HG02938 (cell line): ENCODE data around the gene CACNA1I.
"Not testable (repeated sequence)": the region's sequence is repeated elsewhere in the genome, so short reads cannot be mapped to it uniquely, and the experiment has no call there.

Experiments used
- ATAC-seq: cut with Tn5 transposase; IDR thresholded peaks from one replicate; pipeline ENCODE4 v1.9.1; 2021; ENCODE audit warnings: mild to moderate bottlenecking, moderate library complexity; ENCODE audit not compliant: unreplicated experiment

The CACNA1I gene

GRCh38 chr22:39731481-39731880 is 160.9 kb downstream of the CACNA1I start:
- ATAC-seq: no peak

GRCh38 chr22:39731881-39732555 is 161.5 kb downstream of the CACNA1I start:
- no peak for ATAC-seq

- ATAC-seq: no peak
These were observed 162.1 kb downstream of the CACNA1I start for GRCh38 chr22:39732625-39733024.

- ATAC-seq: no peak
These were observed 162.6 kb downstream of the CACNA1I start for GRCh38 chr22:39733191-39733590.

GRCh38 chr22:39734046-39734445 is 163.5 kb downstream of the CACNA1I start:
- ATAC-seq: not testable (repeated sequence)

- no peak for ATAC-seq
These were observed 164.3 kb downstream of the CACNA1I start for GRCh38 chr22:39734866-39735265.

- no peak for ATAC-seq
These were observed 165.2 kb downstream of the CACNA1I start for GRCh38 chr22:39735776-39736175.

- ATAC-seq: no peak
These were observed 168.2 kb downstream of the CACNA1I start for GRCh38 chr22:39738746-39739145.
